Stimulated activated CD8-positive, alpha-beta memory T cell treated with anti-CD3 and anti-CD28 coated beads, Interleukin-15, amount 100 ng/mL, for 1 hour (primary cell): Measurements from ENCODE around the gene ZNF850.

Experiments
- DNase-seq: peaks from one replicate; pipeline ENCODE4 v3.0.0-alpha.2; 2020; ENCODE audit warnings: low read depth

The ZNF850 gene

GRCh38 chr19:36688058-36688457, 84.5 kb downstream of the ZNF850 start:
- DNase-seq, result no peak

- DNase-seq, result peak; percentile 94
These were observed 85.2 kb downstream of the ZNF850 start, which contains the start of gene ZNF567 for GRCh38 chr19:36687214-36688056. TSS of gene ZNF567 (plus strand) at chr19:36687612. CDS start at chr19:36694868, 7,256 bp downstream.

DNA sequence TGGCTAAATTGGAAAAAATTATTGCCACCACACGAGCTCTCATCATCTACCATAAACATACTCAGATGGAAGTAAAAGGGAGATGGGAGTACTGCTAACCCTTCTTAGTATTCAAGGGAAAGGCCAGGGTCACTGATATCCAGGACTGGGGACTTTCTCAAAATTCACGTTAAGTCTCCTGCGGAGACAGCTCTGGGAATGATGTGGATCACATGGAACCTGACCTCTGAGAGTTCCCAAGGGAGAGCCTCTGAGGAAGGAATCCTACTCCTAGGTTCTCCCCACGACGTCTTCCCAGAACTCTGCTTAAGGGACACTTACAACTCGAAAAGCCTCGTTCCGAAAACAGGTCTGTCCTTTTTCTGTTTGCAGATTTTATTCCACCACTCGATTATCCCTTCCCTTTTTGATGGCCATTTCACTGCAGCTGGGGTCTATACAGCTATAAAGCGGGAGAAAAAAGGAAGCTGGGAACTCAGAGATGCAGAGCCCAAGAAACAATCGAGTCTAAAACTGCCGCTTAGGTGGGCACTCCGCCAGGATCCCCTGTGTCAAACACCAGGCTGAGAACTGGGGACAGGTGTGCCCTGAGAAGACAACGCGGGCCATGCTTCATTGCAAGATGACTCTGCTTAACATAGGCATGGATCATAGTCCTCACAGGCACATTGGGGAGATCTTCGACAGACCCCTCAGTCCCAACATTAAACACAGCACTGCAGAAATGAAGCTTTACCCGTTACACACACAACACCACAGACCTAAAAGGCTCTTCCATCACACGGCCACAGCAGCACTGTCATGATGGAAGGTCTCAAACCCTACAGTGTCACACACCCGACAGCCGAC, 86.0 kb downstream of the ZNF850 start:
- no peak for DNase-seq

GRCh38 chr19:36685835-36686234, 86.8 kb downstream of the ZNF850 start:
- no peak for DNase-seq

- DNase-seq, result no peak
These were observed 93.2 kb downstream of the ZNF850 start for GRCh38 chr19:36679455-36679854.

DNA sequence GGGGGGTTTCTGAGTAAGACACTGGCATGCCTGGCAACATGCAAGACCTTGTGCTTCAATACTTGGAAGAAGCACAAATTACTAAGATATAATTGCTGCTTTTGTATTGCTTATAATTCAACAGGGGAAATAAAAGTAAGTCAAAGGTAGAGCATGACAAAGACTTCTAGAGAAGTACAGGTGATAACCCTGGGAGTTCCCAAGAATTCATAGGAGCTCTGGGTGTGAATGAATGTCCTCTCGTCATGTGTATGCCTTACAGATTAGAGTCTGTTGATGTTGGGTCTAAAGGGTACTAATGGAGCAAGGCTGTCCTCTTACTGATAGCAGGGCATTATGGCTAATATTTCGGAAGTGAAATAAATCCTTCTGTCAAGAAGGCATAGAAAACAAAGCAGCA, 98.4 kb downstream of the ZNF850 start:
- no peak for DNase-seq

- DNase-seq, result no peak
These were observed 100.2 kb downstream of the ZNF850 start for GRCh38 chr19:36672368-36672767.

GRCh38 chr19:36668646-36669045, 104.0 kb downstream of the ZNF850 start:
- no peak for DNase-seq

- DNase-seq, result no peak
These were observed 106.8 kb downstream of the ZNF850 start for GRCh38 chr19:36665832-36666231.
